ENCODE results near the gene CYS1.

CYS1 gene

DNA sequence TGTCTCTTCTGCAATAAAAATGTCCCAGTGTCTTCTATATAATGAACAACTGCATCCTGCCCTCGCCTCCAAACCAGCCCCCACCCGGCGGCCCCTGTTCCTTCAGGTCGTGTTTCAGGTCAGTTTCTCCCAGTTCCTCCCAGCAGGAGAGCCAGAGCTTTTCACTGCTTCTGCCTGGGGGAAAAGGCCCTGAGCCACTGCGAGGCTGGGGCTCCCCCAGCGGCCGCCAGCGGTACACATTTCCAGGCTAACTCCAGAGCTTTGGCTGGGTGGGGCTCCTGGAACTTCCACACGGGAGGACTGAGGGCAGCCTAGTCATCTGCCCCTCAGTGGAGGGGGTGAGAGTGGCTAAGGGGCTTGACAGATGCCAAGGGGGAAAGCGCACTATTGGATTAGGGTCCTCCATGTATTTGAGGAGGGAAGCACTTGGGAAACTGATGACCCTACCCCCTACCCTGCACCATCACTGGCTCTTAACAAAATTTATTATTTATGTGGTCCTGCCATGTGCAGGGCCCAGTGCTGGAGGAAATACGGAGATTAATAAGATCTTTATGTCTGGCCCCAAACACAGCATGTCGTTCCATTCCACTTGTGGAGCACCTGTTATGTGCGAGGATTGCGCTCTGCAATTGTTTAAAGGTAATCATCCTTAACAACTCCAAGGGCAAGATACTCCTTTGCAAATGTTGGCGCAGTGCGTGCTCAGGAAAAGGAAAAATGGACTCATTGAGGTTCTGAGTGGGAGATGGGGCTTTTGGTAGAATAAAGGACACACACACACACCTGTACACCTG, 17.3 kb upstream of the CYS1 start:
- ATAC-seq (ENCODE audit: insufficient read depth, low read depth) (peak; percentile 90), DNase-seq (peak; percentile 46)

DNA sequence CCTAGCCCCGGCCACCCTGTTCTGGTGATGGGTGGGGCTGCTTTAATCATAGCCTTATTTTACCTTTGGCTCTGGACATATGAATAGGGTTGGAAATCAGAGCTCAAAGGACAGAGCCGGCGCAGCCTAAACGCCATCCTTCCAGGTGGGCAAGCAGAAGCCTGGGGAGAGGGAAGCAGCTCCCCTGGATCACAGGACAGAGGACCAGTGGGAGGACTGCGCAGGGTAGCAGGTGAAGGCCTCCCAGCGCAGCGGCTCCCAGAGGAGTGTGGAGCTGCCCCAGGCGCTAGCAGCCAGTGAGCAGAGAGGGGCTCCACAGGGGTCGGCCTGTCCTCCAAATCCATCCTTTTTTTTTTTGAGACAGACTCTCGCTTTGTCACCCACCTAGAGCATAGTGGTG, 16.4 kb upstream of the CYS1 start:
- Histone ChIP-seq H3K4me1 (ENCODE audit: insufficient read depth, low read length) (no peaks in the 10 kb centered on the region), H3K36me3 (ENCODE audit: insufficient read depth, low read length) (no peaks in the 10 kb centered on the region), H3K27me3 (ENCODE audit: insufficient read depth, low read length, poor library complexity) (no peaks in the 10 kb centered on the region), H4K20me1 (ENCODE audit: insufficient read depth, low read length) (no peaks in the 10 kb centered on the region), H3K4me2 (ENCODE audit: insufficient read depth, low read length) (no peak overlapping the region), H3K79me2 (ENCODE audit: insufficient read depth, low read length) (no peaks in the 10 kb centered on the region), H3K9ac (ENCODE audit: low read depth, low read length) (no peak overlapping the region), H3K4me3 (ENCODE audit: low read depth in 1 of 2, low read length in 2 of 2) (no peak overlapping the region), H3K9me3 (ENCODE audit: insufficient read depth, low read length, severe bottlenecking) (no peaks in the 10 kb centered on the region), H2AFZ (ENCODE audit: low read depth, low read length) (no peak overlapping the region), H3K27ac (ENCODE audit: low read length) (no peak overlapping the region)
- DNase-seq, result no peak
- no peak for ATAC-seq (ENCODE audit: insufficient read depth, low read depth)
- no peak for TF ChIP-seq CTCF (IDR thresholded peaks at IDR 0.05; ENCODE audit: borderline replicate concordance, extremely low read depth, low read length, poor library complexity, severe bottlenecking)
- TF ChIP-seq EZH2 (IDR thresholded peaks at IDR 0.05; ENCODE audit: borderline replicate concordance, low read depth, low read length, severe bottlenecking), result no peak

More for the DNA sequence above, 17.3 kb upstream of the CYS1 start:
- H3K4me2 ChIP-seq (ENCODE audit: insufficient read depth, low read length), result no peak overlapping the region
- no peak overlapping the region for H3K27ac ChIP-seq (ENCODE audit: low read length)
- TF ChIP-seq CTCF (IDR thresholded peaks at IDR 0.05; ENCODE audit: borderline replicate concordance, extremely low read depth, low read length, poor library complexity, severe bottlenecking), result peak; percentile 74
- no peak for TF ChIP-seq EZH2 (IDR thresholded peaks at IDR 0.05; ENCODE audit: borderline replicate concordance, low read depth, low read length, severe bottlenecking)
- no peak overlapping the region for H3K9ac ChIP-seq (ENCODE audit: low read depth, low read length)
- H3K9me3 ChIP-seq (ENCODE audit: insufficient read depth, low read length, severe bottlenecking), result no peaks in the 10 kb centered on the region
- no peaks in the 10 kb centered on the region for H3K4me1 ChIP-seq (ENCODE audit: insufficient read depth, low read length)
- no peaks in the 10 kb centered on the region for H3K36me3 ChIP-seq (ENCODE audit: insufficient read depth, low read length)
- H4K20me1 ChIP-seq (ENCODE audit: insufficient read depth, low read length), result no peaks in the 10 kb centered on the region
- no peaks in the 10 kb centered on the region for H3K27me3 ChIP-seq (ENCODE audit: insufficient read depth, low read length, poor library complexity)
- H3K79me2 ChIP-seq (ENCODE audit: insufficient read depth, low read length), result no peaks in the 10 kb centered on the region
- no peak overlapping the region for H2AFZ ChIP-seq (ENCODE audit: low read depth, low read length)
- no peak overlapping the region for H3K4me3 ChIP-seq (ENCODE audit: low read depth in 1 of 2, low read length in 2 of 2)

- DNase-seq (no peak), ATAC-seq (ENCODE audit: insufficient read depth, low read depth) (no peak)
- no peaks in the 10 kb centered on the region for H3K36me3 ChIP-seq (ENCODE audit: insufficient read depth, low read length)
- H3K79me2 ChIP-seq (ENCODE audit: insufficient read depth, low read length), result no peaks in the 10 kb centered on the region
- H3K4me2 ChIP-seq (ENCODE audit: insufficient read depth, low read length), result no peak overlapping the region
- H3K27ac ChIP-seq (ENCODE audit: low read length), result no peak overlapping the region
- no peak overlapping the region for H3K4me3 ChIP-seq (ENCODE audit: low read depth in 1 of 2, low read length in 2 of 2)
- no peak overlapping the region for H3K9ac ChIP-seq (ENCODE audit: low read depth, low read length)
- H4K20me1 ChIP-seq (ENCODE audit: insufficient read depth, low read length), result no peaks in the 10 kb centered on the region
- TF ChIP-seq CTCF (IDR thresholded peaks at IDR 0.05; ENCODE audit: borderline replicate concordance, extremely low read depth, low read length, poor library complexity, severe bottlenecking) (no peak), EZH2 (IDR thresholded peaks at IDR 0.05; ENCODE audit: borderline replicate concordance, low read depth, low read length, severe bottlenecking) (no peak)
- no peak overlapping the region for H2AFZ ChIP-seq (ENCODE audit: low read depth, low read length)
- no peaks in the 10 kb centered on the region for H3K9me3 ChIP-seq (ENCODE audit: insufficient read depth, low read length, severe bottlenecking)
- H3K27me3 ChIP-seq (ENCODE audit: insufficient read depth, low read length, poor library complexity), result no peaks in the 10 kb centered on the region
- no peaks in the 10 kb centered on the region for H3K4me1 ChIP-seq (ENCODE audit: insufficient read depth, low read length)
These were observed 15.0 kb upstream of the CYS1 start for GRCh38 chr2:10095175-10095574.

Measured in DND-41 (cell line).